Measurements from ENCODE around the gene PCOLCE2. TPM values are rescaled to one million over a fixed set of nuclear protein-coding genes. Genes with fewer than 3 reads are reported as not detected.

Gene PCOLCE2
- total and polyA plus RNA-seq, 12 donors, result 1.4 to 18.2 (median 4.3) TPM

DNA sequence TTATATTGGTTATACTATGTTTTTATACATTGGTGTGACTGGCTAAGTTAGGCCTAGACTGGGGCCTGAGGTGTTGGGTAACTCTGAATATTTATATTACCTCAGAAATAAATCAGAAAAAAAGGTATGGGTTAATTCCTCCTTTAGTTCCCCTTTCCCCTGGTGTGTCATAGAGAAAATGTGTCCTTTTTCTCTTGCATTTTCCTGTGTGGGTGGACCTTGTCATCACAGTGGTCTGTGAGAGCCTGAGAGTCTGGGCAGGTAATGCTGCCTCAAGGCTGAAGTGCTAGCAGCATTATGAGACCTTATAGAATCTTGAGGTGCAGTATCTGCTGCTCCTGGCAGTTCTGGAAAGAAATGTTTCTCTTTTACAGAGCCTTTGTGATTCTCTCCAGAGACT, 69.7 kb downstream of the PCOLCE2 start:
- Histone ChIP-seq H3K9me3 (replicated peaks in 1 of 3) (no peaks in the 10 kb centered on the region), H3K27ac (no peak overlapping the region), H3K4me1 (replicated peaks in 1 of 2) (no peaks in the 10 kb centered on the region), H3K36me3 (replicated peaks in 1 of 2) (no peaks in the 10 kb centered on the region), H3K27me3 (peaks cover 6% of the 10 kb centered on the region), H3K4me3 (no peak overlapping the region)
- no peak for DNase-seq
- TF ChIP-seq, protein P1, sequence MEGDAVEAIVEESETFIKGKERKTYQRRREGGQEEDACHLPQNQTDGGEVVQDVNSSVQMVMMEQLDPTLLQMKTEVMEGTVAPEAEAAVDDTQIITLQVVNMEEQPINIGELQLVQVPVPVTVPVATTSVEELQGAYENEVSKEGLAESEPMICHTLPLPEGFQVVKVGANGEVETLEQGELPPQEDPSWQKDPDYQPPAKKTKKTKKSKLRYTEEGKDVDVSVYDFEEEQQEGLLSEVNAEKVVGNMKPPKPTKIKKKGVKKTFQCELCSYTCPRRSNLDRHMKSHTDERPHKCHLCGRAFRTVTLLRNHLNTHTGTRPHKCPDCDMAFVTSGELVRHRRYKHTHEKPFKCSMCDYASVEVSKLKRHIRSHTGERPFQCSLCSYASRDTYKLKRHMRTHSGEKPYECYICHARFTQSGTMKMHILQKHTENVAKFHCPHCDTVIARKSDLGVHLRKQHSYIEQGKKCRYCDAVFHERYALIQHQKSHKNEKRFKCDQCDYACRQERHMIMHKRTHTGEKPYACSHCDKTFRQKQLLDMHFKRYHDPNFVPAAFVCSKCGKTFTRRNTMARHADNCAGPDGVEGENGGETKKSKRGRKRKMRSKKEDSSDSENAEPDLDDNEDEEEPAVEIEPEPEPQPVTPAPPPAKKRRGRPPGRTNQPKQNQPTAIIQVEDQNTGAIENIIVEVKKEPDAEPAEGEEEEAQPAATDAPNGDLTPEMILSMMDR (IDR thresholded peaks at IDR 0.05), result no peak
- TF ChIP-seq POLR2A (IDR thresholded peaks at IDR 0.05), result no peak
- intact Hi-C loops (cut with DNase I), result no loop called here

DNA sequence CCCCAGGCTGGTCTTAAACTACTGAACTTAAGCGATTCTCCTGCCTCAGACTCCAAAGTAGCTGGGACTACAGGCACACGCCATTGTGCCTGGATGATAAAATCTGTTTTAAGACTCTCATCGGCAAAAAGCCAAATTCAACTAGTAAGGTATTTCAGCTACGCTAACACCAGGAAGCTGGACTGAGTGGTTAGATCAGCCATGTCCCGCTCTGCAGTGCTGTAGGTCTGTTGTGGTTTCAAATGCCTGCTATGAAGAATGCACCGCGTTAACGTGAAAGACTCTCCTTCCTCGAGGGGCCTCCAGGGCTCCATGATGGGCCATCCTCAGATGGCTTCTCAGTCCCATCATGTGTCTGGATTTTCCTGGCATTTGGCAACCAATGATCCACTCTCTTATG, 70.2 kb downstream of the PCOLCE2 start:
- 92 to 97% (median 93%) methylated on average over 9 of the region's 9 CpGs for WGBS, 4 donors
- no peaks in the 10 kb centered on the region for H3K4me1 ChIP-seq (replicated peaks in 1 of 2)

DNA sequence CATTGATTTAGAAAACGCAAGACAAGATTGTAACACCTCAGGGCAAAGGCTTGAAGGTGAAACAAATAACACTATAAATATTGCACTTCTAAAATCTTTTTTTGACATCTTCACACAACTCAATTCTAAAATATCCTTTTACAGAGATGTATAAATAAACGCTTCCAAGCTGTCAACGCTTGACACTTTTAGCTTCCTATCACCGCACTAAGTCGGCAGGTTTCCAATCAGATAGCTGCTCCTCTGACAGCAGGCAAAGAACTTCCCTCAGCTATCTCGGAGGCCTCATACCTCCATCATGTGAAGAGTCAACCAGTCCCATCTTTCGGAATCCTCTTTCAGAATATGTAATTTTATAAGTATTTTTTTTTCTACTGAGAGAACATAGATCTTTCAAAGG, 71.0 kb downstream of the PCOLCE2 start:
- no peaks in the 10 kb centered on the region for H3K4me1 ChIP-seq (replicated peaks in 1 of 2)

More for the DNA sequence above, 70.2 kb downstream of the PCOLCE2 start:
- H3K4me3 ChIP-seq, result no peak overlapping the region
- no peak for DNase-seq
- no peaks in the 10 kb centered on the region for H3K36me3 ChIP-seq (replicated peaks in 1 of 2)
- H3K27me3 ChIP-seq, result peaks cover 6% of the 10 kb centered on the region
- no peaks in the 10 kb centered on the region for H3K9me3 ChIP-seq (replicated peaks in 1 of 3)
- intact Hi-C loops (cut with DNase I), result no loop called here
- TF ChIP-seq, protein P1 (IDR thresholded peaks at IDR 0.05), result no peak
- no peak for TF ChIP-seq POLR2A (IDR thresholded peaks at IDR 0.05)
- no peak overlapping the region for H3K27ac ChIP-seq

DNA sequence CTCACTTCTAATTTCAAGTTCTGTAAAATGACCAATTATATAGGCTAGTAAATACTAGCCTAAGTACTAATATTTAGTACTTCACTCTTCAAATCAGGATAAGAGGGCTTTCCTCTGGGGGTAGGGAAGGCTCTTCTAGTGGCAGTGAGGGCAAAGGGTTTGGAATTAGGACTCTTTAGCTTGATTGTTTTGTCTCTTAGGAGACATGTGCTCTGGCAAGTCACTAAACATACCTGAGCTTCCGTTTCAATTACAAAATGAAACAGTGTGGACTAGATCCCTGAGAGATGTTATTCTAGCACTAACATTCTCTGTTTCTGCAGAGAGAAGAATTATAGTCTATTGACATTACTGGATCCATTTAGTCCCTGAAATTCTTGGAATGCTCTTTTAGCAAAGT, 71.5 kb downstream of the PCOLCE2 start:
- intact Hi-C loops (cut with DNase I), result no loop called here
- Histone ChIP-seq H3K4me1 (replicated peaks in 1 of 2) (no peaks in the 10 kb centered on the region), H3K36me3 (replicated peaks in 1 of 2) (no peaks in the 10 kb centered on the region), H3K27ac (no peak overlapping the region), H3K27me3 (peaks cover 6% of the 10 kb centered on the region), H3K9me3 (replicated peaks in 1 of 3) (no peaks in the 10 kb centered on the region), H3K4me3 (no peak overlapping the region)
- 24 to 72% (median 47%) methylated on average over 1 of the region's 1 CpG for WGBS, 4 donors
- DNase-seq, result no peak
- no peak for TF ChIP-seq POLR2A (IDR thresholded peaks at IDR 0.05)
- TF ChIP-seq, protein P1 (IDR thresholded peaks at IDR 0.05), result no peak

More for the DNA sequence above, 71.0 kb downstream of the PCOLCE2 start:
- Histone ChIP-seq H3K36me3 (replicated peaks in 1 of 2) (no peaks in the 10 kb centered on the region), H3K27me3 (peaks cover 6% of the 10 kb centered on the region), H3K9me3 (replicated peaks in 1 of 3) (no peaks in the 10 kb centered on the region), H3K27ac (no peak overlapping the region), H3K4me3 (no peak overlapping the region)
- DNase-seq, result no peak
- 63 to 75% (median 69%) methylated on average over 7 of the region's 7 CpGs for WGBS, 4 donors
- intact Hi-C loops (cut with DNase I), result no loop called here
- no peak for TF ChIP-seq POLR2A (IDR thresholded peaks at IDR 0.05)
- TF ChIP-seq, protein P1 (IDR thresholded peaks at IDR 0.05), result no peak

All from adrenal gland (tissue), 12 donors.